Measurements from ENCODE around the gene DPP6. TPM values are rescaled to one million over a fixed set of nuclear protein-coding genes. Genes with fewer than 3 reads are reported as not detected.

The DPP6 gene
- total RNA-seq, 1 experiment from 2014 or later, result not detected

DNA sequence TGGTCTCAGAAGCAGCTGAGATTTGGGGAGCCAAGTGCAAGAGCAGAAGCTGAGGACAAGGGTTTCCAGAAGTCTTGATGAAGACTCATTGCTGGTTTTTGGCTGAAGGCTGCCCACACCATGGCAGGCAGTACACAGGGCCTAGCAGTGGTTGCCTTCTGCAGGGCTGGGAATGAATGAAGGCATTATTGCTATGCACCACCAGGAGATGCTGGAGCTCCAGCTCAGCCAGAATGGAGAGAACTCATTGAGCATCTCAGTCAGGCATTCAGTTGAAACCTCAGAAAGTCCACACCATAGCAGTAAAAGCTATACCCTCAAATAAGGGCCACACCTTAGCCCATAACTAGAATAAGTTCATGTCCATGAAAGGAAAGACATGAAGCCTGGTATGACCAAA is 190.5 kb downstream of the DPP6 start:
- ChIA-PET CTCF (no interaction called here), POLR2A (ENCODE audit: low non-redundant PET) (no interaction called here)
- Histone ChIP-seq H3K4me1 (ENCODE audit: insufficient read depth, low read length, poor library complexity, severe bottlenecking) (no peaks in the 10 kb centered on the region), H3K27me3 (replicated peaks; ENCODE audit: insufficient read depth, low read depth, low read length, poor library complexity) (no peaks in the 10 kb centered on the region), H3K36me3 (ENCODE audit: insufficient read depth, low read length, poor library complexity, severe bottlenecking) (no peaks in the 10 kb centered on the region), H3K4me3 (ENCODE audit: low read depth, low read length, poor library complexity, severe bottlenecking) (no peak overlapping the region), H3K9me3 (ENCODE audit: low read depth, low read length, poor library complexity, severe bottlenecking) (no peaks in the 10 kb centered on the region), H3K27ac (ENCODE audit: low read depth, low read length, poor library complexity, severe bottlenecking) (no peak overlapping the region)
- no peak for DNase-seq (ENCODE audit: low spot score)
- no TSS peak for BruUV-seq (replicated peaks)
- TF ChIP-seq, protein P1, sequence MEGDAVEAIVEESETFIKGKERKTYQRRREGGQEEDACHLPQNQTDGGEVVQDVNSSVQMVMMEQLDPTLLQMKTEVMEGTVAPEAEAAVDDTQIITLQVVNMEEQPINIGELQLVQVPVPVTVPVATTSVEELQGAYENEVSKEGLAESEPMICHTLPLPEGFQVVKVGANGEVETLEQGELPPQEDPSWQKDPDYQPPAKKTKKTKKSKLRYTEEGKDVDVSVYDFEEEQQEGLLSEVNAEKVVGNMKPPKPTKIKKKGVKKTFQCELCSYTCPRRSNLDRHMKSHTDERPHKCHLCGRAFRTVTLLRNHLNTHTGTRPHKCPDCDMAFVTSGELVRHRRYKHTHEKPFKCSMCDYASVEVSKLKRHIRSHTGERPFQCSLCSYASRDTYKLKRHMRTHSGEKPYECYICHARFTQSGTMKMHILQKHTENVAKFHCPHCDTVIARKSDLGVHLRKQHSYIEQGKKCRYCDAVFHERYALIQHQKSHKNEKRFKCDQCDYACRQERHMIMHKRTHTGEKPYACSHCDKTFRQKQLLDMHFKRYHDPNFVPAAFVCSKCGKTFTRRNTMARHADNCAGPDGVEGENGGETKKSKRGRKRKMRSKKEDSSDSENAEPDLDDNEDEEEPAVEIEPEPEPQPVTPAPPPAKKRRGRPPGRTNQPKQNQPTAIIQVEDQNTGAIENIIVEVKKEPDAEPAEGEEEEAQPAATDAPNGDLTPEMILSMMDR (conservative IDR thresholded peaks at IDR 0.05; ENCODE audit: low read depth, low read length), result no peak
- no peak for TF ChIP-seq EZH2 (IDR thresholded peaks at IDR 0.05; ENCODE audit: borderline replicate concordance, low read depth, low read length, poor library complexity, severe bottlenecking)
- intact Hi-C loops (cut with micrococcal nuclease; ENCODE audit: unreplicated experiment), result no loop called here

DNA sequence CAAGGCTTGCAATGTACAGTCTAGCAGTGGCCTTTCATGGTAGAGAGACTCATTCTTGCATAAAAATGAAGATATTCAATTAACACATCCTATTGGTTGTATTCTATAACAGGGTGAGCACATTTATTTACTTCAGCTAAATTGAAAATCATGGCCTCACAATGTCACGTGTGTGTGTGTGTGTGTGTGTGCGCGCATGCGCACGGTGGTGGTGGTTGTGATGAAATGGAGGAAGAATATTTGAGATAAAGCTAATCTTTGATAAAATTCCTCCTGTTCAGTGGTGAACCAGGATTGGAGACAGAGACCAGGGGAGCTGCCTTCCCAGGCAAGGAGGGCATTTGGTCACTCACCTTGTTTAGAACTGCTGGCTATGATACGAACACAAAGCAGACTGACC is 199.8 kb downstream of the DPP6 start:
- intact Hi-C loops (cut with micrococcal nuclease; ENCODE audit: unreplicated experiment), result no loop called here
- no TSS peak for BruUV-seq (replicated peaks)
- Histone ChIP-seq H3K9me3 (ENCODE audit: low read depth, low read length, poor library complexity, severe bottlenecking) (no peaks in the 10 kb centered on the region), H3K36me3 (ENCODE audit: insufficient read depth, low read length, poor library complexity, severe bottlenecking) (no peaks in the 10 kb centered on the region), H3K4me1 (ENCODE audit: insufficient read depth, low read length, poor library complexity, severe bottlenecking) (no peaks in the 10 kb centered on the region), H3K27ac (ENCODE audit: low read depth, low read length, poor library complexity, severe bottlenecking) (no peak overlapping the region), H3K27me3 (replicated peaks; ENCODE audit: insufficient read depth, low read depth, low read length, poor library complexity) (no peaks in the 10 kb centered on the region), H3K4me3 (ENCODE audit: low read depth, low read length, poor library complexity, severe bottlenecking) (no peak overlapping the region)
- CTCF ChIA-PET, result no interaction called here
- DNase-seq (ENCODE audit: low spot score), result no peak
- TF ChIP-seq EZH2 (IDR thresholded peaks at IDR 0.05; ENCODE audit: borderline replicate concordance, low read depth, low read length, poor library complexity, severe bottlenecking), result no peak
- TF ChIP-seq, protein P1 (conservative IDR thresholded peaks at IDR 0.05; ENCODE audit: low read depth, low read length), result no peak
- POLR2A ChIA-PET (ENCODE audit: low non-redundant PET), result no interaction called here

DNA sequence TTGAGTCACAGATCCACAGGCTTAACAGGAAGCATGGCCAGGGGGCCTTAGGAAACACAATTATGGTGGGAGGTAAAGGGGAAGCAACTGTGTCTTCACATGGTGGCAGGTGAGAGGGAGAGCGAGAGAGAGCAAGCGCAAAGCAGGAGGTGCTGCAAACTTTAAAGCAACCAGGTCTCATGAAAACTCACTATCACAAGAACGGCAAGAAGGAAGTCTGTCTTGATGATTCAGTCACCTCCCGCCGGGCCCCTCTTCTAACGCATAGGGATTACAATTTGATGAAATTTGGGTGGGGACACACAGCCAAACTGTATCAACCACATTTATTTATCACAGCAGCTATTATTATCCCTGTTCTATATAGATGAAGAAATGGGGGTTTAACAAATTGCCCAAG is 201.6 kb downstream of the DPP6 start:
- no TSS peak for BruUV-seq (replicated peaks)
- CTCF ChIA-PET, result no interaction called here

More for the DNA sequence above, 201.6 kb downstream of the DPP6 start:
- no peak for TF ChIP-seq EZH2 (IDR thresholded peaks at IDR 0.05; ENCODE audit: borderline replicate concordance, low read depth, low read length, poor library complexity, severe bottlenecking)
- TF ChIP-seq, protein P1 (conservative IDR thresholded peaks at IDR 0.05; ENCODE audit: low read depth, low read length), result no peak
- POLR2A ChIA-PET (ENCODE audit: low non-redundant PET), result no interaction called here
- Histone ChIP-seq H3K9me3 (ENCODE audit: low read depth, low read length, poor library complexity, severe bottlenecking) (no peaks in the 10 kb centered on the region), H3K36me3 (ENCODE audit: insufficient read depth, low read length, poor library complexity, severe bottlenecking) (no peaks in the 10 kb centered on the region), H3K4me1 (ENCODE audit: insufficient read depth, low read length, poor library complexity, severe bottlenecking) (no peaks in the 10 kb centered on the region), H3K4me3 (ENCODE audit: low read depth, low read length, poor library complexity, severe bottlenecking) (no peak overlapping the region), H3K27ac (ENCODE audit: low read depth, low read length, poor library complexity, severe bottlenecking) (no peak overlapping the region), H3K27me3 (replicated peaks; ENCODE audit: insufficient read depth, low read depth, low read length, poor library complexity) (no peaks in the 10 kb centered on the region)
- DNase-seq (ENCODE audit: low spot score), result no peak
- intact Hi-C loops (cut with micrococcal nuclease; ENCODE audit: unreplicated experiment), result no loop called here

All from A673 (cell line).